ENCODE results near the gene GAREM2. TPM values are rescaled to one million over a fixed set of nuclear protein-coding genes. Genes with fewer than 3 reads are reported as not detected.

Gene GAREM2
- total RNA-seq, 2 donors from 2014 or later = 2.3 to 5.6 TPM

DNA sequence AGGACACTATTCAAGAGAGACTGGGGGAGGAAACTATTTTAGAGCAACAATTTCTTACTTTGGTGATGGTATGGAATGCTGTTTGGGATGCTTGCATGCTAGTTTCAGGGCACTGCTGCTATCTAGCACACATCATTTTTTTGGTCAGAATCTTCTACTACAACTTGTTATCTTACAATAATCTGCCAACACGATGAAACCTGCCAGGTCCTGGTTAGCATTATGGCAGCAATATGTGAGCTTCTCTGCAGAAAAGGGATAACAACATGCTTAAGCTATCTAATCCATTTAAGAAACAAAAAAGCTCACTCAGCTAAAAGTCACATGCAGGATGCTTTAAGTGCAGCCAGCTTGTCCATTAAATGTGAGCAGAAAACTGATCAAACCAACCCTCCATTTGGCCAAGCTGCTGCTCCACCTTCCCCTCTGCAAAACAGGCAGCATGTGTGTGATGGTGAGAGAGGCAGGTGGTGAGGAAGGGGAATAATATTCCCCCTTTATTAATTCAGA, 30.1 kb downstream of the GAREM2 start:
- no peaks in the 10 kb centered on the region for H3K9me3 ChIP-seq
- no peak for DNase-seq (ENCODE audit: low spot score)
- H3K36me3 ChIP-seq = peaks cover 37% of the 10 kb centered on the region
- no peak for TF ChIP-seq CTCF (IDR thresholded peaks at IDR 0.05)
- no peaks in the 10 kb centered on the region for H3K27me3 ChIP-seq (replicated peaks; ENCODE audit: insufficient read depth)
- H3K4me1 ChIP-seq (ENCODE audit: control insufficient read depth in 1 of 2, low read depth in 2 of 2) = no peaks in the 10 kb centered on the region
- ATAC-seq (ENCODE audit: insufficient number of reproducible peaks, low FRiP score, low read depth) = no peak
- no peak overlapping the region for H3K27ac ChIP-seq
- H3K4me3 ChIP-seq = no peak overlapping the region

GRCh38 chr2:26203906-26204305, 31.0 kb downstream of the GAREM2 start:
- no peaks in the 10 kb centered on the region for H3K27me3 ChIP-seq (replicated peaks; ENCODE audit: insufficient read depth)
- H3K27ac ChIP-seq = no peak overlapping the region
- H3K36me3 ChIP-seq = peaks cover 35% of the 10 kb centered on the region
- ATAC-seq (ENCODE audit: insufficient number of reproducible peaks, low FRiP score, low read depth) (no peak), DNase-seq (ENCODE audit: low spot score) (no peak)
- no peaks in the 10 kb centered on the region for H3K9me3 ChIP-seq
- H3K4me3 ChIP-seq = no peak overlapping the region
- no peaks in the 10 kb centered on the region for H3K4me1 ChIP-seq (ENCODE audit: control insufficient read depth in 1 of 2, low read depth in 2 of 2)
- no peak for TF ChIP-seq CTCF (IDR thresholded peaks at IDR 0.05)

DNA sequence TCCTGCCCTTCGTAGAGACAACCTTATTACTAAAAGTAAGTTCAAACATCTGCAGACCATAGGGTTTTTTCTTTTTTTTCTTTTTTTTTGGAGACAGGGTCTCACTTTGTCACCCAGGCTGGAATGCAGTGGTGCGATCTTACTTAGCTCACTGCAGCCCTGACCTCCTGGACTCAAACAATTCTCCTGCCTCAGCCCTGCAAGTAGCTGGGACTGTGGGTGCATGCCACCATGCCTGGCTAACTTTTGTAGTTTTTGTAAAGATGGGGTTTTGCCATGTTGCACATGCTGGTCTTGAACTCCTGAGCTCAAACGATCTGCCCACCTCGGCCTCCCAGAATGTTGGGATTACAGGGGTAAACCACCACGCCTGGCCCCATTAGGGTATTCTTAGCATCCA, 39.1 kb downstream of the GAREM2 start:
- DNase-seq (ENCODE audit: low spot score) = no peak
- ATAC-seq (ENCODE audit: insufficient number of reproducible peaks, low FRiP score, low read depth) = no peak
- no peaks in the 10 kb centered on the region for H3K27me3 ChIP-seq (replicated peaks; ENCODE audit: insufficient read depth)
- H3K9me3 ChIP-seq = no peaks in the 10 kb centered on the region
- no peak overlapping the region for H3K4me3 ChIP-seq
- TF ChIP-seq CTCF (IDR thresholded peaks at IDR 0.05) = no peak
- H3K4me1 ChIP-seq (ENCODE audit: control insufficient read depth in 1 of 2, low read depth in 2 of 2) = no peaks in the 10 kb centered on the region
- peaks cover 39% of the 10 kb centered on the region for H3K36me3 ChIP-seq
- no peak overlapping the region for H3K27ac ChIP-seq

- Histone ChIP-seq H3K9me3 (no peaks in the 10 kb centered on the region), H3K4me3 (no peak overlapping the region), H3K36me3 (peaks cover 34% of the 10 kb centered on the region), H3K27me3 (replicated peaks; ENCODE audit: insufficient read depth) (no peaks in the 10 kb centered on the region), H3K4me1 (ENCODE audit: control insufficient read depth in 1 of 2, low read depth in 2 of 2) (no peaks in the 10 kb centered on the region), H3K27ac (no peak overlapping the region)
- DNase-seq (ENCODE audit: low spot score) = no peak
- no peak for TF ChIP-seq CTCF (IDR thresholded peaks at IDR 0.05)
- ATAC-seq (ENCODE audit: insufficient number of reproducible peaks, low FRiP score, low read depth) = no peak
Observed at GRCh38 chr2:26214759-26215158, 41.9 kb downstream of the GAREM2 start.

DNA sequence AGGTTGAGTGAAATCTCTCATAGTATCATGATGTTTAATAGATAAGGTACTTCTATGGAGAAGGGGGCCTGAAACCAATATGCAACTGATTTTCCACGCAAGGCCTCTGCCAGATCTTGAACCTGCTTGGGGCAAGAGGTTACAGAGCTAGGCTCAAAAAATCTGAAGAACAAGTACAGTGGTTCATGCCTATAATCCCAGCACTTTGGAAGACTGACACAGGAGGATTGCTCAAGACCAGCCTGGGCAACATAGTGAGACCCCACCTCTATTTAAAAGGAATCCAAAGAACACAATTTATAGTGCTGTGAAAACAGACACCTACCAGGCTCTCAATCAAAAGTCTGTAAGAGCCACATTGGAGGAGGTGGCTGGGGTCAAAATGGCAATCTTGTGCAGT, 42.9 kb downstream of the GAREM2 start:
- Histone ChIP-seq H3K4me1 (ENCODE audit: control insufficient read depth in 1 of 2, low read depth in 2 of 2) (no peaks in the 10 kb centered on the region), H3K27ac (no peak overlapping the region), H3K36me3 (peaks cover 26% of the 10 kb centered on the region), H3K27me3 (replicated peaks; ENCODE audit: insufficient read depth) (no peaks in the 10 kb centered on the region), H3K9me3 (no peaks in the 10 kb centered on the region), H3K4me3 (no peak overlapping the region)
- TF ChIP-seq CTCF (IDR thresholded peaks at IDR 0.05) = no peak
- no peak for DNase-seq (ENCODE audit: low spot score)
- ATAC-seq (ENCODE audit: insufficient number of reproducible peaks, low FRiP score, low read depth) = no peak

Measured in thoracic aorta (tissue), 2 donors.